Left cardiac atrium (tissue), 4 donors: ENCODE data around the gene AIG1. TPM values are rescaled to one million over a fixed set of nuclear protein-coding genes. Genes with fewer than 3 reads are reported as not detected.
"Not testable (repeated sequence)": the region's sequence is repeated elsewhere in the genome, so short reads cannot be mapped to it uniquely, and the experiment has no call there.

Experiments
- ATAC-seq, 2 donors: fragments of 200-7000 bp; cut with Tn5 transposase; one replicate each; pipeline ENCODE4 v1.9.1; 2020; ENCODE audit warnings: mild to moderate bottlenecking in 2 of 2, moderate library complexity in 2 of 2
- DNase-seq: peaks from one replicate; pipeline ENCODE4 v3.0.0-alpha.2; 2020
- intact Hi-C, 2 donors: fragments of 100-400 bp; cut with DNase I; formaldehyde crosslinking; loops; one replicate each; pipeline versions ENCODE4 v1.14.1 to v1.15.1; 2022 to 2023
- total RNA-seq, 2 donors: library from RNA; stranded (reverse); fragmentation: NEBNext Ultra II Directional; extraction: Animal tissue kit (Norgen Biotek cat#: 25700); gene quantifications; one replicate each; pipeline ENCODE4 v1.2.1, GENCODE V29; 2021
- donor health status: DM: no; HTN: yes; CAD: no.
- donor health status: DM: no; HTN: yes; CAD: no; lungs with severe emphysema.
- donor health status: DM: yes; HTN: yes; CAD: no.
- donor health status: Dilated cardiomyopathy.

The AIG1 gene
- total RNA-seq, 2 donors from 2014 or later, result 44.8 to 49.7 TPM

DNA sequence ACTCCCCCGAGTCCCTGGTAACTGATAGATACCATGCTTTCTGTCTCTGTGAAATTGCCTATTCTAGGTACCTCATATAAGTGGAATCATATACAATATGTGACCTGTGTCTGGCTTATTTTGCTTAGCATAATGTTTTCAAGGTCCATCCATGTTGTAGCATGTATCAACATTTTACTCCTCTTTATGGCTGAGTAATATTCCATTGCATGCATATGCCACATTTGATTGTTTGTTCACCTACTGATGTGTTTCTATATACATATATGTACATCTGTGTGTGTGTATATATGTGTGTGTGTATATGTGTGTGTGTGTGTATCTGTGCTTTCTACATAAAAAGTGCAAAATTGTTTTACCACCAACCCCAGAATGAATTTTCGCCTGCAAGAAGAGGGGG is 270.7 kb downstream of the AIG1 start:
- intact Hi-C loops, result no loop called here
- DNase-seq (no peak), ATAC-seq (no peak)

- intact Hi-C loops, result no loop called here
- ATAC-seq (no peak), DNase-seq (no peak)
Observed at GRCh38 chr6:143332153-143332845, 271.6 kb downstream of the AIG1 start.

GRCh38 chr6:143333081-143333480 is 272.4 kb downstream of the AIG1 start:
- intact Hi-C loops, result no loop called here
- DNase-seq (no peak), ATAC-seq (peak in 1 of 2 donors; percentile 77)

- DNase-seq, result no peak
- intact Hi-C loops, result no loop called here
- ATAC-seq, result no peak
Observed at GRCh38 chr6:143333749-143334520, 273.2 kb downstream of the AIG1 start.

DNA sequence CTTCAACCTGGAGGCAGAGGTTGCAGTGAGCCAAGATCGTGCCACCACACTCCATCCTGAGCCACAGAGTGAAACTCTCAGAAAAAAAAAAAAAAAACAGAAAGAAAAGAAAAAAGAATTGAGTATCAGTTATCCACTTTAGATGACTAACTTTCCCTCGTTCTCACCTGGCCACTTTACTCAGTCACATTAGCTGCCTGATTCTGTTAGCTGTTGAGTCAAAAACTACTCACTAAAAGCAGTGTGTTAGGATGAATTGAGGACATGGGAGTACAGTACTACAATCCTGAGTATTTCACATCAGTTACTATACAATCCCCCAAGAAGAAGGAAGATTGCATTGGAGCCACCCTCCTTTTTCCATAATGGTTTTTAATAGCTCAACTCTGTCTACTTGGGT is 275.2 kb downstream of the AIG1 start:
- no peak for ATAC-seq
- no peak for DNase-seq
- intact Hi-C loops, result no loop called here

- ATAC-seq, result no peak
- intact Hi-C loops, result no loop called here
- no peak for DNase-seq
Observed at GRCh38 chr6:143336446-143337152, 275.9 kb downstream of the AIG1 start.

- intact Hi-C loops, result no loop called here
- peak in 1 of 2 donors; percentile 56 for ATAC-seq
Observed at GRCh38 chr6:143337201-143337949, 276.7 kb downstream of the AIG1 start.

GRCh38 chr6:143339223-143339622 is 278.5 kb downstream of the AIG1 start:
- ATAC-seq, result no peak
- intact Hi-C loops, result no loop called here
- DNase-seq, result no peak

More at GRCh38 chr6:143337201-143337949, 276.7 kb downstream of the AIG1 start:
- peak; percentile 32 for DNase-seq

DNA sequence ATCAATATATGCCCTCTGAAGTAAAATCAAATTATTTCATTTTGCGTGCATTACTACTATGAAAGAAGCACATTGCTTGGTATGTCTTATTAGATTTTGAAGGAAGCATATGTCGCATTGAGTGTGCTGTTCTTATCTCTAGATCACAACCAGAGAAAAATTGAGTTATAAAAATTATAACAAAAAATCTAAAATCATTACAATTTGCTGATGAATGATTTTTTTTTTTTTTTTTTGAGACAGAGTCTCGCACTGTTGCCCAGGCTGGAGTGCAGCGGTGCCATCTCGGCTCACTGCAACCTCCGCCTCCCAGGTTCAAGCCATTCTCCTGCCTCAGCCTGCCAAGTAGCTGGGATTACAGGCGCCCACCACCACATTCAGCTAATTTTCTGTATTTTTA is 284.8 kb downstream of the AIG1 start:
- intact Hi-C loops, DNase-seq, ATAC-seq: not testable (repeated sequence)

DNA sequence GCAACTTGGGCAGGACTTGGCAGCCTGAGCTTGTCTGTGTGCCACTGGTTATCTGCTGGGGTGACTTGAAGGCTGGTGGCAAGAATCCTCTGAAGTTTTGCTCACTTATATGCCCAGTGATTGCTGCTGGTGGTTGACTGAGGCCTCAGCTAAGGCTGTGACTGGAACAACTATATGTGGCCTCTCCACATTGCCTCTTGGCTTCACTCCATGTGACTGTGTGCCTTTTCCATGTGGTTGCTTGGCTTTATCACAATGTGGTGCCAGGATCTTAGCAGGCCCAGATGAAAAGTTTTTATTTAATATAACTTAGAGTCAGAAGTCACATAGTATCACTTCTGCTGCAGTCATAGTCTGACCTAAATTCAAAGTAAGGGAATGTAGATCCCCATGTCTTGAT is 285.3 kb downstream of the AIG1 start:
- ATAC-seq (no peak), DNase-seq (no peak)
- intact Hi-C loops, result no loop called here

DNA sequence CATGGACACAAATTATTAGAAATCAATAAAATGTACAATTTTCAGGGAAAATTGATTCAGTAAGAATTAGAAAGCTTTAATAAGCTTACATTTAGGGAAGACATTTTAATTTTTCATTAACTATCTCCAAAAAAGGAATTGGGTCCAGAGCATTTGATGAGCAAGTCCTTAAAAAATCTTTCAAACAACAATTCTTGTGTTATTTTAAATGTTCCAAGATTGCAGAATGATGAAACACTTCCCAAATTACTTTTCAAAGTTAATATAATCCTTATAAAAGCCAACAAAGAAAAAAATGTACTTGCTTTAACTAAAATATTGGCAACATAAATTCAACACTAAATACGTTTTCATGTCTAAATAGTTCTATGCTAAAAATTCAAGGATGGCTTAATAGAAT is 287.8 kb downstream of the AIG1 start:
- intact Hi-C loops, result no loop called here
- ATAC-seq (no peak), DNase-seq (no peak)

GRCh38 chr6:143349530-143349929 is 288.8 kb downstream of the AIG1 start:
- intact Hi-C loops, result no loop called here
- ATAC-seq (no peak), DNase-seq (no peak)

GRCh38 chr6:143356101-143356880 is 295.6 kb downstream of the AIG1 start:
- intact Hi-C loops, result no loop called here
- ATAC-seq (no peak), DNase-seq (no peak)

DNA sequence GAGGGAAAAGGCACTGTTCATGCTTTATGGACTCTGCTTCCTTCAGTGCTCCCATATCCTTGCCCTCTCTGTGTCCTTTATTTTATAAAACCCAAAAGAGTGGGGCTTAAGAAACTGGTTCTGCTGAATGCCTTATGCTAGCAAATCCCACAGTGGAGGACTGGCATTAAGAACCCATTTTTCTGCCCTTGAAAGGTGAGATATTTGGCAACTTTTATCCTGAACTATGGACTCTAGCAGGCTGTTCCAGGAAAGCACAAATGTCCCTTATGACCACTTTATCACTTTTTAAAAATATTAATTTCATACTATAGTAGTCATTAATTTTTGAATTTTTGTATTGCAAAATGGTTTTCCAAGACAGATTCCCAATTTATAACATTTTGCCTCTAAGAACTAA is 296.5 kb downstream of the AIG1 start:
- ATAC-seq (no peak), DNase-seq (no peak)
- intact Hi-C loops, result no loop called here

GRCh38 chr6:143357561-143358255 is 297.0 kb downstream of the AIG1 start:
- intact Hi-C loops, result no loop called here
- ATAC-seq, result peak in 1 of 2 donors; percentile 5
- DNase-seq, result no peak

DNA sequence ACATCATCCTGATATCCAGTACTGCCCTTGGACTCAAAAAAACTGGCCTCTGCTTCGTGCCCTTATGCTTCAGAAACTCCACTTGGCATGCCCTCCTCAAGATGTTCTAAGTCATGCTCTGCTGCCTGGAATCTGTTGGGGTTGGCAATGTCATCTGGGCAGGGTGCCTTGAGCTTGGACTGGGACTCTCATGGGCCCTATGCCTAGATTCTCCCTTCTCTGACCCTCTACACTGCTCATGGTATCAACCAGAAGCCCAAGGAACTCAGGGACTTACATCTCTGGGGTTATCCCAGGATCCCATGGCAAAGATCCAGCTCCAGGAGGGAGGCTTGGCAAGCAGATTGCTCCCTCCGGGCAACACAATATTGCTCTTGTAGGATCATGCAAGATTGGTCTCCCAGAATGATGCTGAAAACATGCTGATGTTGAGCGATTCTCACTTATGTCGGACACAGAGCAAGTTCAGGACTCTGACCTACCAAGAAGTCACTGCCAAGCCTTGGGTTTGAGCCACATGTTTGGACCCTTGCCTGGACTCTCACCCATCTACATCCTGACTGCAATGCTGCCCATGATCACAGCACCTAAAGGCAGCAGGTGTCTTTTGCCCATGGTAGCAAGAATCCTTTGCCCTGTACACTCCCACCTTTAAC is 301.0 kb downstream of the AIG1 start:
- ATAC-seq (peak in 1 of 2 donors; percentile 84), DNase-seq (no peak)
- intact Hi-C loops, result no loop called here

GRCh38 chr6:143362192-143362558 is 301.5 kb downstream of the AIG1 start:
- intact Hi-C loops, result no loop called here
- DNase-seq (no peak), ATAC-seq (no peak)

DNA sequence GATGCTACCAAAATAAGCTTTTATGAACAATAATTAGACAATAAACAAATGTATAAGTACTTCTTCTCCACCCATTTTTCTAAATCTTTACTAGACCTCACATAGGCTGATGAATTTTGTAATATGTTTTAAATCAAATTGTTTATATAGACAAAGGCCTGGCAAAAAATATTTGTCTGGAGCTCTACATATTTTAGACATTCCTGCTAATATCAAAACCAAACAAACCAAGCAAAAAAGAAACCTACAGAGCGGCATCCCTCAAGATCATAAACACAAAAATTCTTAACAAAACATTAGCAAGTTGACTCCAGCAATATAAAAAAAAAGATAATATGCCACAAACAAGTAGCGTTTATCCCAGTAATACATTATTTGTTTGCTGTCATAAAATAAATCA is 302.6 kb downstream of the AIG1 start:
- ATAC-seq (no peak), DNase-seq (no peak)
- intact Hi-C loops, result no loop called here
